Parietal lobe (tissue), 2 donors: Measurements from ENCODE around the gene PLEKHM1. TPM values are rescaled to one million over a fixed set of nuclear protein-coding genes. Genes with fewer than 3 reads are reported as not detected.

Experiments
- small RNA-seq: library from RNA; depleted of rRNA; stranded (forward); fragments of <200 nt; gene quantifications from one replicate; pipeline ENCODE3, GENCODE V24; 2014; ENCODE audit warnings: low replicate concordance
- total RNA-seq: library from RNA; depleted of rRNA; stranded (reverse); fragments of >200 nt; gene quantifications from one replicate; pipeline ENCODE4 v1.2.3, GENCODE V29; 2014

Gene PLEKHM1
- 21.3 TPM for total RNA-seq

GRCh38 chr17:45490615-45491433 is at the start of gene PLEKHM1:
PLEKHM1 (minus strand) TSS chr17:45490721; CDS start chr17:45482484, 8,237 bp downstream.

GRCh38 chr17:45432405-45433158 is 57.9 kb downstream of the PLEKHM1 start, which contains the start of gene ARHGAP27:
ARHGAP27 (minus strand) TSS chr17:45432870; CDS start chr17:45430279, 2,591 bp downstream.

Small RNAs within 50 kb of the gene (small RNA-seq; reads per million reads assigned to genes)
- not detected for gene RF00017

Other genes starting within 250 kb of the PLEKHM1 start
- not detected for gene SPATA32, start 228.6 kb downstream of the PLEKHM1 start, total RNA-seq
- gene MAP3K14, start 173.7 kb downstream of the PLEKHM1 start, total RNA-seq: 3.1 TPM
- gene ARHGAP27, start 57.9 kb downstream of the PLEKHM1 start, total RNA-seq: 3.8 TPM